ENCODE data around the gene SPCS1. TPM values are rescaled to one million over a fixed set of nuclear protein-coding genes. Genes with fewer than 3 reads are reported as not detected.
A peak's percentile ranks its signal among the peaks of the same experiment; 100 is the strongest.

The SPCS1 gene
- total RNA-seq, 4 donors from 2014 or later: 67.3 to 95.3 (median 88.7) TPM

DNA sequence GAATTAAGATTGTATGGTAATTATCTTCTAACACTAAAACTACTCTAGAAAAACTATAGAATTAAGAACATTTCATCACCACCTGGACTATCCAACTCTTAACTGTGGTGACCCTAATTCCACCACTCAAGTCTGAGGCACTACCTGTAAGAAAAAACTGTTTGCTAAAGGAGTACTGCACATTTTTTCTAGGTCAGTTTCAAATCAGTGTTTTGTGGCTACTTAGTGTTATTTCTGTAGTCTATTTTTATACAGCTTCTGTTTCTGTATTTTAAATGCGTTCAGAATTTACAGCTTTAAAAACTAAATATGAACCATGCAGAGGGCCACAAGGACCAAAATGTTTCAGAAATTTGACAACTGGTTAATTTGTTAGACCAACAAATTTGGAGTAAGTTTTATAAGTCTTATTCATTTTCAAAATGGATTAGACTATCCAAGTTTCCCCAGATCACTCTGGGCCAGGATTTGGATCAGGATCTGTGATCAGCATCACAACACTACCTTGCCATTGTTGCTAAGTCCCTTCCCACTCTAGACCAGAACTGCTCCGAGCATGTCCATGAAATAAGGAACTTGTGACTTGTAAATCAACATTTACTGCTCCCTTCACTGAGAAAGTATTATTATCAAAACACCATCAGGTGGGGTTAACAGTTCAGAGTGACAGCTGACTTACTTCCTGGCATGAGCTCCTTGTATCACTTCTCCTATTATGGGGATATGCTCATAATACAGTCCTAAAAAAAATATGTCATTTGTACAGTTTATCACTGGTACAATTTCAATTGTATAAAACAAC, 8.9 kb upstream of the SPCS1 start:
- peaks cover 0 to 2% (median 2%) of the 10 kb centered on the region in 4 donors for H3K4me1 ChIP-seq
- H3K4me3 ChIP-seq: no peak overlapping the region
- DNase-seq (ENCODE audit: extremely low spot score): no peak
- intact Hi-C loops (cut with DNase I): no loop called here
- no peaks in the 10 kb centered on the region for H3K27me3 ChIP-seq
- peaks cover 55 to 81% (median 72%) of the 10 kb centered on the region in 4 donors for H3K36me3 ChIP-seq
- TF ChIP-seq CTCF (IDR thresholded peaks at IDR 0.05) (no peak), POLR2AphosphoS5 (IDR thresholded peaks at IDR 0.05) (no peak), POLR2A (IDR thresholded peaks at IDR 0.05; ENCODE audit: low read depth) (no peak)
- H3K9me3 ChIP-seq: no peaks in the 10 kb centered on the region
- 71% methylated on average over 2 of the region's 2 CpGs for WGBS
- no peak overlapping the region for H3K27ac ChIP-seq (replicated peaks in 1 of 4)

GRCh38 chr3:52697632-52697965, 8.3 kb upstream of the SPCS1 start:
- Histone ChIP-seq H3K4me1 (peaks cover 0 to 8% (median 7%) of the 10 kb centered on the region in 4 donors), H3K27me3 (no peaks in the 10 kb centered on the region), H3K9me3 (no peaks in the 10 kb centered on the region), H3K36me3 (peaks cover 51 to 76% (median 66%) of the 10 kb centered on the region in 4 donors), H3K4me3 (no peak overlapping the region), H3K27ac (replicated peaks in 1 of 4) (no peak overlapping the region)
- DNase-seq (ENCODE audit: extremely low spot score): no peak
- intact Hi-C loops (cut with DNase I): no loop called here
- WGBS: 91% methylated on average over 4 of the region's 4 CpGs
- TF ChIP-seq EP300 (IDR thresholded peaks at IDR 0.05) (no peak), CTCF (IDR thresholded peaks at IDR 0.05) (no peak), POLR2AphosphoS5 (IDR thresholded peaks at IDR 0.05) (no peak), POLR2A (IDR thresholded peaks at IDR 0.05; ENCODE audit: low read depth) (no peak)

DNA sequence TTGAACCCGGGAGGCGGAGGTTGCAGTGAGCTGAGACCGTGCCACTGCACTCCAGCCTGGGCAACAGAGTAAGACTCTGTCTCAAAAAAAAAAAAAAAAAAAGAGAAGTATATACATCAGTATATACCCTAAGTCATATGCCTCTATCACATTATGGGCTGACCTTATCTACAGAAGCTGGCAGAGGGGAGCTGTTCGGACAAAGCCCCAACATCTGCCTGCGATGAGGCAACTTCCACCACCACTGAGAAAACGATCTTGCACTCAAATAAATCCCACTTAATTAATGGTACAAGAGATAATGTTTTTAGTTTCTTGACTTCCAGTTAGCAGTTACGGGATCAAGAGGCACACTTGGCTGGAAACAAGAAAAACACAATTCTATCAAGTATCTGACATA, 2.6 kb upstream of the SPCS1 start:
- Histone ChIP-seq H3K9me3 (peaks cover 0 to 3% (median 0%) of the 10 kb centered on the region in 4 donors), H3K27ac (replicated peaks in 1 of 4) (peak overlapping the region; percentile 89 to 94 (median 94)), H3K36me3 (peaks cover 0 to 29% (median 17%) of the 10 kb centered on the region in 4 donors), H3K4me3 (no peak overlapping the region), H3K27me3 (no peaks in the 10 kb centered on the region), H3K4me1 (peaks cover 29 to 53% (median 50%) of the 10 kb centered on the region in 4 donors)
- TF ChIP-seq CTCF (IDR thresholded peaks at IDR 0.05) (no peak), POLR2AphosphoS5 (IDR thresholded peaks at IDR 0.05) (no peak), POLR2A (IDR thresholded peaks at IDR 0.05; ENCODE audit: low read depth) (no peak), EP300 (IDR thresholded peaks at IDR 0.05) (no peak)
- intact Hi-C loops (cut with DNase I): no loop called here
- no peak for DNase-seq (ENCODE audit: extremely low spot score)
- WGBS: 92% methylated on average over 7 of the region's 7 CpGs

GRCh38 chr3:52704611-52705437, 1.1 kb upstream of the SPCS1 start:
- Histone ChIP-seq H3K9me3 (peaks cover 0 to 3% (median 0%) of the 10 kb centered on the region in 4 donors), H3K36me3 (peaks cover 8 to 27% (median 18%) of the 10 kb centered on the region in 4 donors), H3K4me3 (peak overlapping the region; percentile 69 to 98 (median 92)), H3K27me3 (no peaks in the 10 kb centered on the region), H3K4me1 (peaks cover 29 to 53% (median 50%) of the 10 kb centered on the region in 4 donors), H3K27ac (replicated peaks in 1 of 4) (peak overlapping the region; percentile 89 to 94 (median 94))
- DNase-seq (ENCODE audit: extremely low spot score): no peak
- intact Hi-C loops (cut with DNase I): no loop called here
- no peak for TF ChIP-seq POLR2AphosphoS5 (IDR thresholded peaks at IDR 0.05)
- no peak for TF ChIP-seq POLR2A (IDR thresholded peaks at IDR 0.05; ENCODE audit: low read depth)
- TF ChIP-seq EP300 (IDR thresholded peaks at IDR 0.05): no peak
- TF ChIP-seq CTCF (IDR thresholded peaks at IDR 0.05): no peak
- 5% methylated on average over 11 of the region's 22 CpGs for WGBS

Data from esophagus muscularis mucosa (tissue), 4 donors.